ENCODE data around the gene NUMBL.
"Not testable (repeated sequence)": the region's sequence is repeated elsewhere in the genome, so short reads cannot be mapped to it uniquely, and the experiment has no call there.

NUMBL gene

DNA sequence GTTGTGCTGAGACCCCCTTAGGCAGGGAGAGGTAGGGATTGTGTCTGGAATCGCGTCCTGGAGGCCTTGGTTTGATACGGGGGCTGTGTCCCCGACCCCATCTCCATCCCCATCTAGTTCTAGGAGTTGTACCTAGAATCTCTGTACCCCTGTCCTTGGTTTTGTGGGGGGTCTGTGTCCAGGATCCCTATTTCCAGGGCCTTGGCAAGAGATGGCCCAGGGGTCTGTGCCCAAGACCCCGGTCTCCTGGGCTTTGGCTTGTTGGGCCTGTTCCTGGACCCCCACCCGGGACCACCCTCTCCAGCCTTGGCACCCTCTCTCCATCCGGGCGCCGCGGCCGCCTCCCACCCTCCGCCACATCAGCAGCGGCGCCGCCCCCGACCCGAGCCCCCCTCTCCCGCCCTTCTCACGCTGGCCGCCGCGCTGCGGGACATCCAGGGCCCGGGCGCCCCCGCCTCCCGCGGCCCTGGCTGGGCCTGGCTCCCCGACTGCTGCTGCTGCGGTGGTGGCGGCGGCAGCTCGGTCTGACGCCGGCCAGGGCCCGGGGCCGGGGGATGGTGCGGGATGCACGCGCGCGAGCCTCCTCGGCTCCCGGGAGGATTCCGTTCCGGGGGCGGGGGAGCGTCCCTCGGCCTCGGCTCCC, at the start of gene NUMBL:
NUMBL (minus strand) TSS at position 602 of the 643 bp plus-strand sequence; CDS start at position 434, 168 bp downstream.
- no peak for DNase-seq

DNA sequence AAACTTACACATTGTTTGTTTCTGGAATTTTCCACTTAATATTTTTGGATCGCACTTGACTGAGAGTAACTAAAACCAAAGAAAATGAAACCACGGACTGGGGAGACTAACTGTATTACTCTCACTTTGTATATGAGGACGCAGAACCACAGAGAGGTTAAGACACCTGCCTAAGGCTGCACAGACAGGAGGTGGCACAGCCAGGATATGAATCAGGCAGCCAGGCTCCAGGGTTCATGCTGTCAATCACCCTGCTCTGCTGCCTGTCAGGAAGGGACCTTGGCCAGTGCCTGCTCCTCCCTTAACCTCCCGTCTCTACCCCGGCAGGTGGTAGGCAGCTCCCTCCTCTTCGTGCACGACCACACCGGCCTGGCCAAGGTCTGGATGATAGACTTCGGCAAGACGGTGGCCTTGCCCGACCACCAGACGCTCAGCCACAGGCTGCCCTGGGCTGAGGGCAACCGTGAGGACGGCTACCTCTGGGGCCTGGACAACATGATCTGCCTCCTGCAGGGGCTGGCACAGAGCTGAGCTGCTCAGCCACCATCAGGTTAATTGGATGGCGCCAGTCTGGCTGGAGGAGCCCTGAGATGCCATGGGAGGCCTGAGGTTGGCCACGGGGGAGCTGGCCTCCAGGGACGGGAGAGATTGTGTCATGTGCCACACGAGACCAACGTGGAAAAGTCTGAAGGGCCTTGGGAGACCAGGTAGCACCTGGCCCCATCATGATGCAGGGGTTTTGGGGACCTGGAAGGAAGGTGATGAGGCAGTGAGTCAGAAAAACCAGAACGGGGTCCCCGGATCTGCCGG, 48.8 kb upstream of the NUMBL start:
- DNase-seq = no peak

DNA sequence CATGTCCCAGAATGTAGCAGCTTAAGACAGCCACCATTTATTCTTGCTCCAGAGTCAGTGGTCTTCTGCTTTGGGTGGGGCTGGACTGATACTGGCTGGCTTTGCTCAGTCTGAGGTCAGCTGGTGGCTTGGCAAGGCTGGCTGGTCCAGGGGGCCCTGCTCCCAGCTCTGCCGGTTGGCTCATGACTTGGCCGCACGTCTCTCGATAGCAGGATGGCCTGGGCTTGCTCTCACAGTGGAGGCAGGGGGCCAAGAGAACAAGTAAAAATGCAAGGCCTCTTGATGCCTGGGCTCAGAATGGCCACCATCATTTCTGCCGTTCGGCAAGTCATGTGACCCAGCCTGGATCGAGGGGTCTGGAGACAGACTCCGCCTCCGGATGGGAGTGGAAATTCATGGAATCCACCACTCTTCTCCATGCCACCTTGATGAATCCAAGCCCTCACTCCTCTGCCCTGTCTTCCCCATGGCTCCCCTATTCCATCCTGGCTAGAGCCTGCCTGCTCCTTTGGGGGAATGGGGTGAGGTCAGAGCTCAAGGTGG, 46.7 kb upstream of the NUMBL start:
- DNase-seq = no peak

DNA sequence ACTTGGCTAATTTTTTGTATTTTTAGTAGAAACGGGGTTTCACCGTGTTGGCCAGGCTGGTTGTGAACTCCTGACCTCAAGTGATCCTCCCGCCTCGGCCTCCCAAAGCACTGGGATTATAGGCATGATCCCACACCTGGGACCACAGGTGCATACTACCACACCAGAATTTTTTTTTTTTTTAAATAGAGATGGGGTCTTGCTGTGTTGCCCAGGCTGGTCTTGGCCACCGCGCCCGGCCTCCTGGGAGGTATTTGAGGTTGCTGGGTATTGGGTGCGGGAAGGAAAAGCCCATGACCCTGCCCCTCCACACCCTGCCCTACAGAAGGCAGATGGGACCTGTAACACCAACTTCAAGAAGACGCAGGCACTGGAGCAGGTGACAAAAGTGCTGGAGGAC, 46.2 kb upstream of the NUMBL start:
- DNase-seq = no peak

DNA sequence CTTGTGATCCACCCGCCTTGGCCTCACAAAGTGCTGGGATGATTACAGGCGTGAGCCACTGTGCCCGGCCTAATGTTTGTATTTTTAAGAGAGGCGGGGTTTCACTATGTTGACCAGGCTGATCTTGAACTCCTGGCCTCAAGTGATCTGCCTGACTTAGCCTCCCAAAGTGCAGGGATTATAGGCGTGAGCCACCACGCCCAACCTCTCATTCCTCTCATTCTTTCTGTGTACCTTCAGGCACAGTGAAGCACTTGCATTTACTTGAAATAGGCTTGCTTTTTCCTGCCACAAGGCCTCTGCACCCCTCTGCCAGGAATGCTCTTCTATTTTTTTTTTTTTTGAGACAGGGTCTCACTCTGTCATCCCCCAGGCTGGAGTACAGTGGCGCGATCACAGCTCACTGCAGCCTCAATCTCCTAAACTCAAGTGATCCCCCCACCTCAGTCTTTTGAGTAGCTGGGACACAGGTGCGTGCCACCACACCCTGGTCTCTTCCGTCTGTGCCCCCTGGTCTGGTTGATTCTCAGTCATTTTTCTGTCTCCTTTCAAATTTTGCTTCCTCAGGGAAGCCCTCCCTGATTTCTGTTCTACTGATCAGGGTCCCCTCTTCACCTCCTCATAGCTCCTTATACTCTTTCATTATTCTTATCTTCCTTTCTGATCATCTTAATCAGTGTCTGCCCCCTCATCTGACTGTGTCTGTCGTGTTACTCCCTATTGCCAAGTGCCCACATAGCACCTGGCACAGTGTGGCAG, 44.7 kb upstream of the NUMBL start:
- DNase-seq = no peak

DNA sequence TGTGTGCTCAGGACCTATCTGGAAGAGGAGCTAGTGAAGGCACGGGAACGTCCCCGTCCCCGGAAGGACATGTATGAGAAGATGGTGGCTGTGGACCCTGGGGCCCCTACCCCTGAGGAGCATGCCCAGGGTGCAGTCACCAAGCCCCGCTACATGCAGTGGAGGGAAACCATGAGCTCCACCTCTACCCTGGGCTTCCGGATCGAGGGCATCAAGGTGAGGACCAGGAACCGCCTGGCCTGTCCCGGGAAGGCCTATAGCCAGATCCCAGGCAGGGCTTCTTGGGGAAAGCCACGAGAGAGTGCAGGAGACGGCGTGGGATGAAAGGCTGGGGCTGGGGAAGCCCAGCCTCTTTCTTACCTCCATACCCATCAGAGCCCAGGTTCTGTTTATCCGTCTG, 42.7 kb upstream of the NUMBL start:
- DNase-seq = no peak

DNA sequence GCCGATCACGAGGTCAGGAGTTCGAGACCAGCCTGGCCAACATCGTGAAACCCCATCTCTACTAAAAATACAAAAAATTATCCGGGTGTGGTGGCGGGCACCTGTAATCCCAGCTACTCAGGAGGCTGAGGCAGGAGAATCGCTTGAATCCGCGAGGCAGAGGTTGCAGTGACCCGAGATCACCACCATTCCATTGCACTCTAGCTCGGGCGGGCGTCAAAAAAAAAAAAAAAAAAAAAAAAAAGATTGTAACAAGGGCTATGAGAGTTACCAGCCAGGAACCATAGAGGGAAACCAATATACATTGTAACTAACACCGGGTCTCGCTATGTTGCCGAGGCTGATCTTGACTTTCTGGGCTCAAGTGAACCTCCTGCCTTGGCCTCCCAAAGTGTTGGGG, 41.9 kb upstream of the NUMBL start:
- not testable (repeated sequence) for DNase-seq

DNA sequence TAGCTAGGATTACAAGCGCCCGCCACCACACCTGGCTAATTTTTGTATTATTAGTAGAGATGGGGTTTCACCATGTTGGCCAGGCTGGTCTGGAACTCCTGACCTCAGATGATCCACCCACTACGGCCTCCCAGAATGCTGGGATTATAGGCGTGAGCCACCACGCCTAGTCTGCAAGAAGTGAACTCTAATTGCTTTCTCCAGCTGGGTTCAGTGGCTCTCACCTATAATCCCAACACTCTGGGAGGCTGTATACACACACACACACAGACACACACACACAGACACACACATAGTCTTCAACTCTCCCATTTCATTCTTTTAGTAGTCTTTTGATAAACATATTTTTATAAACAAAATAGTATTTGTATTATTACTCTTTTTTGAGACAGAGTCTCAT, 39.6 kb upstream of the NUMBL start:
- DNase-seq = not testable (repeated sequence)

DNA sequence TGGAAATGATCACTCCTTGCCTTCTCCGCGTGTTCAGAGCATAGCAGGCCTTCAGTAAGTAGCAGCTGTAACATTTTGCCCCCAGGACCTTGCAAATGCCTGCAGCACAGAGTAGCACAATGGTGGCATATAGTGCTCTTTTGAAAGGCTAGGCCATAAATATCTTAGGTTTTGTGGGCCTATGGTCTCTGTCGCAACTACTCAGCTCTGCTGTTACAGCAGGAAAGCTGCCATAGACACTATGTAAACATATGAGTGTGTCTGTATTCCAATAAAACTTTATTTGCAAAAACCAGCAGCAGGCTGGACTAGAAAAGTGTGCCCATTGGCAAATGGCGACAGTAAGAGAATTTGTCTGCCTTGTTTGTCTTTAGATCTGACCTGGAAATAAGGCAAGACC, 35.8 kb upstream of the NUMBL start:
- no peak for DNase-seq

DNA sequence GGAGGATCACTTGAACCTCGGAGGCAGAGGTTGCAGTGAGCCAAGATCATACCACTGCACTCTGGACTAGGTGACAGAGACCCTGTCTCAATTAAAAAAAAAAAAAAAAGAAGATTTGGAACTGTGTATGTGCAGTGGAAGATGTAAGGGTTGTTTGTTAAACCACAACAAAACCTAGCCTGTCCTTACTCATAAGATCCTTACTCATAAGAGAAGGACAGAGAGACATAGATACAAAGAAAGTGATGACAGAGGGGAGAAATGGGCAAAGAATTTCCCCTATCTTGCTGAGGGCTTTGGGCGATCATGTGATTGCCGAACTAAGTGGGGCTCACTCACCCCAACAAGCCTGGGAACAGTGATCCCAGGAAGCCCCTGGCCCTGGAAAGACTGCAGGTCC, 34.4 kb upstream of the NUMBL start:
- DNase-seq = no peak

DNA sequence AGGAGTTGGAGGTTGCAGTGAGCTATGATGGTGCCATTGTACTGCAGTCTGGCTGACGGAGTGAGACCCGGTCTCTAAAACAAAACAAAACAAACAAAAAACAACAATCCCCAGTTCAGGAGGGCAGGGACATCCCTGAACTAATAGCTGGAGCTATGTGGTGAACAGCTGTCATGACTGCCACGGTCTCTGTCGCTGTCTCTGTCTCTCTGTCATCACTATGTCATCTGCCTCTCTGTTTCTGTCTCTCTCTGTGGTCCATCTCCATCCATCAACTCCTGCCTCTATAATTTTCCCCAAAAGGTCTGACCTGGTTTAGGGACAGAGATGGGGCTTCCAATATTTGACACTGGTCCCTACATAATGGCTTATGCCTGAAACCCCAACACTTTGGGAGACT, 33.9 kb upstream of the NUMBL start:
- DNase-seq = no peak

DNA sequence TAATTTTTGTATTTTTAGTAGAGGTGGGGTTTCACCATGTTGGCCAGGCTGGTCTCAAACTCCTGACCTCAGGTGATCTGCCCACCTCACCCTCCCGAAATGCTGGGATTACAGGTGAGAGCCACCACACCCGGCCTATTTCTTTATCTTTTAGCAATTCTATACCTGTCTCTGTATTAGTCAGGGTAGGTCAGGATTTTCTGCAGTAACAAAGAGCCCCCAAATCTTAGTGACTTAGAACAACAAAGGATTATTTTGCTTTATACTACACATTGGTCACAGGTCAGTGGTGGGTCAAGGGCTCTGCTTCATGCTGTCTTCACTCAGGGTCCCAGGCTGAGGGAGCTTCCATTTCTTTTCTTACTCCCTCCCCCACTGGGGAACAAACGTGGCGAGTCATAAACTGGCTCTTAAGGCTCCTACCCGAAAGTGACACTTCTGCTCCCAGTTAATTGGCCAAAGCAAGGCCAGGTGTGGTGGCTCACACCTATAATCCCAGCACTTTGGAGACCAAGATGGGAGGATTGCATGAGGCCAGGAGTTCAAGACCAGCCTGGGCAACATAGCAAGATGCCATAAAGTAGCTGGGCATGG, 33.3 kb upstream of the NUMBL start:
- DNase-seq = no peak

DNA sequence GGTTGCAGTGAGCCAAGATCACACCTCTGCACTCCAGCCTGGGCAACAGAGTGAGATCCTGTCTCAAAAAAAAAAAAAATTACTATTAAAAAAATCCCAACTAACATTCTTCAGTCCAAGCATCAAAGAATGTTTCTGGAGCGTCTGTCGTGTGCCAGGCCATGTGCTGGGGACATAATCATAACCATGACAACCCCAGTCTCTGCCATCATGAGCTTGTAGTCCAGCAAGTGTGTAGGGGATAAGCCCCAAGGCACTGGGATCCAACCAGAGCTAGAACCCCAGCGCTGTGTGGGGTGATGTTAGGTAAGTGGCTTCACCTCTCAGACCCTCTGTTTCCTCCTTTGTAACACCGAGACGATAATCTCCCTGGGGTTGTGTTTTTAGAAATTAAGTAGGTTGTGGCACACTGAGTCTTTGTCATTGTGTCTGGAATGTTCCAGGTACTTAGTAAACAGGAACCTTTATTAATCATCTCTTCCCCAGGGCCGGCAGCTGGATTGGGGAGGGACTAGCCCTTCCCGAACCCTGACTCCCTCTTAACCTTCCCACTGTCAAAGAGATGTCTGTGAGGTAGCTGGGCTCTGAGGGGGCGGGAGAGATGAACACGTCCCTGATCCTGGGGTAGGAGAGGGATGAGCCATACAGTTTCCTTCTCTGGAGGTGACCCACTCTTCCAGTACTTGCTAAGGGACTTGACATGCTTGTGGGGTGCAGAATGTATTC, 31.6 kb upstream of the NUMBL start:
- DNase-seq = no peak

DNA sequence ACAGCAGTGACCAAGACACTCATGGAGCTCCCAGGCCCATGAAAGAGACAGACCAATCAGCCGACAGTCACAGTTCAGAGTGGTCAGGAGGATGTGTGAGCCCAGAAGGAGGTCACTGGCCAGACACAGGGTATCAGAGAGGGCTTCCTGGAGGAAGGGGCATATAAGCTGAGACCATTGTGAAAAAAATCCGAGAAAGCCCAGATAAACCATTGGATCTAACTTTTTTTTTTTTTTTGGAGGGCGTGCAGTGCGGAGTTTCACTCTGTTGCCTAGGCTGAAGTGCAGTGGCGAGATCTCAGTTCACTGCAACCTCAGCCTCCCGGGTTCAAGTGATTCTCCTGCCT, 30.7 kb upstream of the NUMBL start:
- no peak for DNase-seq

DNA sequence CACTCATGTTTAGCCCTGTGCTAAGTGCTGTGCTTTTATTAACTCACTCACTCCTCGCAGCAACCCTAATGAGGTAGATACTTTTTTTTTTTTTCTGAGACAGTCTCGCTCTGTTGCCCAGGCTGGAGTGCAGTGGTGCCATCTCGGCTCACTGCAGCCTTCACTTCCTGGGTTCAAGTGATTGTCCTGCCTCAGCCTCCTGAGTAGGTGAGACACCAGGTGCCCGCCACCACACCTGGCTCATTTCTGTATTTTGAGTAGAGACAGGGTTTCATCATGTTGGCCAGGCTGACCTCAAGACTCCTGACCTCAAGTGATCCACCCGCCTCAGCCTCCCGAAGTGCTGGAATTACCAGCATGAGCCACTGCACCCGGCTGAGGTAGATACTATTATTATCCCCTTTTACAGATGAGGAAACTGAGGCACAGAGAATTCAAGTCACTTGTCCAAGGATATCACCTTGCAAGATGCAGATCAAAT, 29.0 kb upstream of the NUMBL start:
- DNase-seq = no peak

DNA sequence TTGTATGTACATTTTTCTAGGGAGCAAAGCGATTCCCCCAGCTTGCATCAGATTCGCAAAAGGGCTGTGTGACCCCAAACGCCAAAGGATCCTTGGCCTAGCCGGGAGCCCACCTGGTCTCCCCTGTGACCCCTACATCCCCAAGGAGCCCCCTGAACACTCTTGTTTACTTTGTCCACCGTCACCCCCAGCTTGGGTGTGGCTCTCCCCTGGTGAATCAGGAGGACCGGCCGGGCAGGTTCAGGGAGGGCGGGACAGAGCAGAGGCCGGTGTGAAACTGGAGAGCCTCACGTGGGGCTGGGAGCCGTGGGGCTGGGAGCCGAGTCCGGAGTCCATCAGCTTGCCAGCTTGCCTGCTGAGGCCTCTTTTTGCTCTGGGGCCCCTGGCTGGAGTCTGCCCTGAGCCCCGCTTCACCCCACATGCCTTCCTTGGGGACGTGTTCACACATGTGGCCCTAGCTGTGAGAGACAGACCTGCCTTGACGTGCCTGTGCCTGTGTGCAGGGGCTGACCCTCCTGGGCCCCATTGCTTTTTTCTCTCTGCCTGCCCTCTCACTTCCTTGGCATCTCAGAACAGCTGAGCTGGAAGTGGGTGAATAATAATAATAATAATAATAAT, 28.4 kb upstream of the NUMBL start:
- DNase-seq = no peak

DNA sequence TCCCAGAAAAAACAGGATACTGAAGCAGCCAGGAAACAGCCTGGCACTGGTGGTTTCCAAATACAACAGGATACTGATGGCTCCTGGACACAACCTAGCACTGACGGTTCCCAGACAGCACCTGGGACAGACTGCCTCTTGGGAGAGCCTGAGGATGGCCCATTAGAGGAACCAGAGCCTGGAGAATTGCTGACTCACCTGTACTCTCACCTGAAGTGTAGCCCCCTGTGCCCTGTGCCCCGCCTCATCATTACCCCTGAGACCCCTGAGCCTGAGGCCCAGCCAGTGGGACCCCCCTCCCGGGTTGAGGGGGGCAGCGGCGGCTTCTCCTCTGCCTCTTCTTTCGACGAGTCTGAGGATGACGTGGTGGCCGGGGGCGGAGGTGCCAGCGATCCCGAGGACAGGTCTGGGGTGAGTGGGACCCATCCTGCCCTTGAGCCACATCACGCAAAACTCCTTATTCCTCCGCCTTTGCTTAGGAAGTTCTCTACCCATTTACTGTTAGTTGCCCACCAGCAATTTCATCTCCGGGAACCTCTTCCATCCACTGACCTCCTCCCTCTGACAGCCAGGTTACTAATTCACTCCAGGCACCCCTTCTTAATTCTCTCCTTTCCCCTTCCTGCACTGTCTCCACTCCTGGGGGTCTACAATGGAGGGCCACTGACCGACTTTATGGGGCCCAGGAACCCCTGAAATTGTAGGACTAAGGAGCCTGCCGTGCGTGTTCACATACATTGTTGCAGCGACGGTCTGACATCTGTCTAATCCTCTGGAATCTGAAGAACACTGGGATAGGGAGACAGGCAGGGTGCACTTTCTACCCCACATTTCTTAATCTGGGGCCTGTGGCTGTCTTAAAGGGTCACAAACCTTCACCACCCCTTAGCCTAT, 27.7 kb upstream of the NUMBL start:
- no peak for DNase-seq

DNA sequence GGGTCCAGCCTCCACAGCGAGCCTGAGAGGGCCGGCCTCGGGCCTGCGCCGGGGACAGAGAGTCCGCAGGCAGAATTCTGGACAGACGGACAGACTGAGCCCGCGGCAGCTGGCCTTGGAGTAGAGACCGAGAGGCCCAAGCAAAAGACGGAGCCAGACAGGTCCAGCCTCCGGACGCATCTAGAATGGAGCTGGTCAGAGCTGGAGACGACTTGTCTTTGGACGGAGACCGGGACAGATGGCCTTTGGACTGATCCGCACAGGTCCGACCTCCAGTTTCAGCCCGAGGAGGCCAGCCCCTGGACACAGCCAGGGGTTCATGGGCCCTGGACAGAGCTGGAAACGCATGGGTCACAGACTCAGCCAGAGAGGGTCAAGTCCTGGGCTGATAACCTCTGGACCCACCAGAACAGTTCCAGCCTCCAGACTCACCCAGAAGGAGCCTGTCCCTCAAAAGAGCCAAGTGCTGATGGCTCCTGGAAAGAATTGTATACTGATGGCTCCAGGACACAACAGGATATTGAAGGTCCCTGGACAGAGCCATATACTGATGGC, 27.0 kb upstream of the NUMBL start:
- no peak for DNase-seq

DNA sequence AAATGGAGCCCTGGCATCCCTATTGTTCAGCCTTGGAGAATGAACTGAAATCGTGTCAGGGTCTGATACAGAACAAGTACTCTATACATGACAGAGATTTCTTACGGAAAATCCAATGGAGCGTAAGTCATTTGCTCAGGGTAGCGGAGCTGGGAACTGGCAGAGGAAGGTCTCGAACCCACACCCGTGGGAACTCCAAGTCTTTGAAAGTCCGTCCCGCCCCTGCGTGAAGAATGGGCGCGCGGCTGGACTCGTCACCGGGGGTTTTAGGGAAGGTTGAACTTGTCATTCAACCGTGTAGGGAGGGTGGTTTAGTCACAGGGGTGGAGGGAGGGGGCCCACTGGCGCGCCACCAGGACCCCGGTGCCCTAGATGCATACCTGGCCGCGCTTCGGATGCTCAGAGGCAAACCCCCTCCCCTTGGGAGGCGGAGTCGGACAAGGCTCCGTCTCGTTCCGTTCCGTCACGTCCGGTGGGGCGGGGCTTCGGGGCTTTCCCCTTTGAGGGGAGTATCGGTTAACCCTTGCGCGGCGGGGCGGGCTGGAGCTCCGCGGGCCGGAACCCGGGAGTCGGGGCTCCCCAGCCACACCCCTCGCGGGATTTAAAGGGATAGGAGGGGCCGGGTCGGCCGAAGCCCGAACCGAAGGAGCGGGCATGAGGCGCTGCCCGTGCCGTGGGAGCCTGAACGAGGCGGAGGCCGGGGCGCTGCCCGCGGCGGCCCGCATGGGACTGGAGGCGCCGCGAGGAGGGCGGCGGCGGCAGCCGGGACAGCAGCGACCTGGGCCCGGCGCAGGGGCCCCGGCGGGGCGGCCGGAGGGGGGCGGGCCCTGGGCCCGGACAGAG, 26.3 kb upstream of the NUMBL start, which contains the start of the genes COQ8B and ITPKC:
COQ8B (minus strand) TSS at position 405 of the 843 bp plus-strand sequence. CDS start 2,254 bp downstream, outside the sequence.
ITPKC (plus strand) TSS at position 631 of the 843 bp plus-strand sequence; CDS start at position 655, 24 bp downstream.
- DNase-seq = peak; percentile 96 to 99

Measured in cerebellar nuclear complex (tissue), 1 donor.